Osteoblast (primary cell): ENCODE results near the gene MOCOS. TPM values are rescaled to one million over a fixed set of nuclear protein-coding genes. Genes with fewer than 3 reads are reported as not detected.

ENCODE experiments used
- DNase-seq: peaks from one replicate; pipeline ENCODE4 v3.0.0; 2011; ENCODE audit warnings: low spot score, mixed read lengths; ENCODE audit not compliant: insufficient read length; ENCODE audit errors: missing footprints
- H2AFZ ChIP-seq: 2 replicates; pipeline ENCODE4 v1.6.0; 2011; ENCODE audit warnings: mild to moderate bottlenecking, low read length
- H3K27ac ChIP-seq: 2 replicates; pipeline ENCODE4 v1.5.1; 2011; ENCODE audit warnings: mild to moderate bottlenecking, low read depth, low read length, moderate library complexity
- H3K27me3 ChIP-seq: 2 replicates; pipeline ENCODE4 v1.6.0; 2012; ENCODE audit warnings: mild to moderate bottlenecking, control low read depth, inconsistent platforms, low read length, moderate library complexity; ENCODE audit not compliant: insufficient read depth
- H3K36me3 ChIP-seq: 2 replicates; pipeline ENCODE4 v1.5.1; 2011; ENCODE audit warnings: mild to moderate bottlenecking, low read length, control low read depth, moderate library complexity; ENCODE audit not compliant: insufficient read depth
- H3K4me1 ChIP-seq: 2 replicates; pipeline ENCODE4 v1.5.1; 2011; ENCODE audit warnings: mild to moderate bottlenecking, low read length, control low read depth, moderate library complexity; ENCODE audit not compliant: insufficient read depth
- H3K4me2 ChIP-seq: 2 replicates; pipeline ENCODE4 v1.6.0; 2011; ENCODE audit warnings: mild to moderate bottlenecking, low read length; ENCODE audit not compliant: insufficient read depth
- H3K4me3 ChIP-seq: fragments of 200-600 bp; sonication (generic); 3 replicates; pipeline ENCODE4 v1.5.1; 2012; ENCODE audit warnings: mild to moderate bottlenecking, low read length, inconsistent platforms; ENCODE audit not compliant: insufficient read depth
- H3K79me2 ChIP-seq: 2 replicates; pipeline ENCODE4 v1.6.0; 2012; ENCODE audit warnings: mild to moderate bottlenecking, low read length, control low read depth, inconsistent platforms; ENCODE audit not compliant: insufficient read depth
- H3K9me3 ChIP-seq: 2 replicates; pipeline ENCODE4 v1.5.1; 2011; ENCODE audit warnings: low read depth, low read length, control low read depth
- H4K20me1 ChIP-seq: 2 replicates; pipeline ENCODE4 v1.6.0; 2012; ENCODE audit warnings: mild to moderate bottlenecking, low read length, control low read depth; ENCODE audit not compliant: insufficient read depth
- total RNA-seq: library from RNA; depleted of rRNA; stranded (reverse); fragments of >200 nt; gene quantifications from 2 replicates; pipeline ENCODE4 v1.2.3, GENCODE V29; 2012
- TF ChIP-seq, protein P1 (sequence below): IDR thresholded peaks from 2 replicates; pipeline ENCODE4 v1.5.1; 2011; ENCODE audit warnings: mild to moderate bottlenecking, low read depth, low read length, moderate library complexity; ENCODE audit errors: extremely low read depth

The MOCOS gene
- total RNA-seq, 1 donor = 19.9 TPM

DNA sequence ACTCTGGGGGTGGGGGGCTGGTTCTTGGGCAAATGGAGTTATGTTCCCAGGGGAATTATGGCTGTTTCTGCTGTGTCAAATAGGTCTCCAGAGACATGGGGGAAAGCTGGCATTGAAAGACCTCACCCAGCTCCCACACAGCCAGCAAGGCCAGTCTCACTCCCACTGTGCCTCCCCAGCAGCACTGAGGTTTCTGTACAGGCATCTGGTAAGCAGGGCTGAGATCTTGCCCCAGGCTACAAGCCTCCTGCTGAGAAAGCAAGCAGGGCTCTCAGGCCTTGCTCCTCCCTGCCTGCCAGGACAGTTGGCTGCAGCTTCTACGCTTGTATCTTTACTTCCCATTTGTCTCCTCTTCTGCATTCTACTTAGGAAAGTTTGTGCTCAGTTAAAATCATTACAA, 59.7 kb downstream of the MOCOS start:
- H2AFZ ChIP-seq = no peak overlapping the region
- H3K4me3 ChIP-seq = no peak overlapping the region
- TF ChIP-seq, protein P1, sequence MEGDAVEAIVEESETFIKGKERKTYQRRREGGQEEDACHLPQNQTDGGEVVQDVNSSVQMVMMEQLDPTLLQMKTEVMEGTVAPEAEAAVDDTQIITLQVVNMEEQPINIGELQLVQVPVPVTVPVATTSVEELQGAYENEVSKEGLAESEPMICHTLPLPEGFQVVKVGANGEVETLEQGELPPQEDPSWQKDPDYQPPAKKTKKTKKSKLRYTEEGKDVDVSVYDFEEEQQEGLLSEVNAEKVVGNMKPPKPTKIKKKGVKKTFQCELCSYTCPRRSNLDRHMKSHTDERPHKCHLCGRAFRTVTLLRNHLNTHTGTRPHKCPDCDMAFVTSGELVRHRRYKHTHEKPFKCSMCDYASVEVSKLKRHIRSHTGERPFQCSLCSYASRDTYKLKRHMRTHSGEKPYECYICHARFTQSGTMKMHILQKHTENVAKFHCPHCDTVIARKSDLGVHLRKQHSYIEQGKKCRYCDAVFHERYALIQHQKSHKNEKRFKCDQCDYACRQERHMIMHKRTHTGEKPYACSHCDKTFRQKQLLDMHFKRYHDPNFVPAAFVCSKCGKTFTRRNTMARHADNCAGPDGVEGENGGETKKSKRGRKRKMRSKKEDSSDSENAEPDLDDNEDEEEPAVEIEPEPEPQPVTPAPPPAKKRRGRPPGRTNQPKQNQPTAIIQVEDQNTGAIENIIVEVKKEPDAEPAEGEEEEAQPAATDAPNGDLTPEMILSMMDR = no peak
- H3K79me2 ChIP-seq = no peaks in the 10 kb centered on the region
- H3K27me3 ChIP-seq = no peaks in the 10 kb centered on the region
- no peak for DNase-seq
- H3K4me2 ChIP-seq = no peak overlapping the region
- H4K20me1 ChIP-seq = no peaks in the 10 kb centered on the region
- H3K27ac ChIP-seq = no peak overlapping the region
- peaks cover 3% of the 10 kb centered on the region for H3K36me3 ChIP-seq
- no peaks in the 10 kb centered on the region for H3K9me3 ChIP-seq
- H3K4me1 ChIP-seq = no peaks in the 10 kb centered on the region

DNA sequence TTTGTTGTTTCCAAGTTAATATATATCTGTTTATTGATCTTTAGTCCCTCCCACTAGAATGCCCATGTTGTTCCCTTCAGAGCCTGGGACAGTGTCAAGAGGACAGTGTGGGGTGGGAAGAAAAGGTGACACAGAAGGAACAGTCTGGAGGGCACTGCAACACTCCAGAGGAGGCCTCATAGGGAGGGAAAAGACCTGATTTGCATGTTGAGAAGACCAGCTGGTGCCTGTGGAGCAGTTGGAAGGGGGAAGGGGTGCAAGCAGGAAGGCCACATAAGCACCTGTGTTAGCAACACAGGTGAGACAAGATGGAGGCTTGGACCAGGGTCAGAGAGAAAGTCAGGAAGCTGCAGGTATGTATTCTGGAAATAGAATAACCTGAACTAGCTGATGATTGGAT, 62.1 kb downstream of the MOCOS start:
- no peaks in the 10 kb centered on the region for H4K20me1 ChIP-seq
- no peak for DNase-seq
- H3K79me2 ChIP-seq = no peaks in the 10 kb centered on the region
- H3K27ac ChIP-seq = no peak overlapping the region
- no peaks in the 10 kb centered on the region for H3K4me1 ChIP-seq
- no peaks in the 10 kb centered on the region for H3K9me3 ChIP-seq
- TF ChIP-seq, protein P1 = no peak
- H3K4me2 ChIP-seq = no peak overlapping the region
- no peaks in the 10 kb centered on the region for H3K27me3 ChIP-seq
- no peak overlapping the region for H2AFZ ChIP-seq
- peaks cover 3% of the 10 kb centered on the region for H3K36me3 ChIP-seq
- no peak overlapping the region for H3K4me3 ChIP-seq

DNA sequence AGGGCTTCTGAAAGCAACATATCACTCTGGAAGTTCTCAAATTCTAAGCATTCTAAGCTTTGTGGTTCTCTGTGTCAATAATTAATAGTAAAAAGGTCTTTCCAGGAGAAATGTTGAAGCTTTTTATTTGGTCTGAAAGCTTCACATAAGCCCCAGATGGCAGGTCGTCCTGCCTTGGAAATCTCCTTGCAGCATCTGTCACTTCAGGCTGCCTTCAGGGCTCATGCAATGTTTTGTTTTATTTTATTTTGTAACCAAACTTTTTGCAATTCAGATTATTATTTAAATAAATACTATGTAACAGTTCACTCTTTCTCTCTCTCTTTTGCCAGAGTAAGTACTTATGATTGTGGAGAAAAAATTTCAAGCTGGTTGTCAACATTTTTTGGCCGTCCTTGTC, 63.5 kb downstream of the MOCOS start:
- Histone ChIP-seq H3K4me2 (no peak overlapping the region), H3K27ac (no peak overlapping the region), H3K27me3 (no peaks in the 10 kb centered on the region), H3K9me3 (no peaks in the 10 kb centered on the region), H4K20me1 (no peaks in the 10 kb centered on the region), H3K4me3 (no peak overlapping the region), H3K36me3 (peaks cover 3% of the 10 kb centered on the region), H2AFZ (no peak overlapping the region), H3K79me2 (no peaks in the 10 kb centered on the region), H3K4me1 (no peaks in the 10 kb centered on the region)
- DNase-seq = no peak
- TF ChIP-seq, protein P1 = no peak

DNA sequence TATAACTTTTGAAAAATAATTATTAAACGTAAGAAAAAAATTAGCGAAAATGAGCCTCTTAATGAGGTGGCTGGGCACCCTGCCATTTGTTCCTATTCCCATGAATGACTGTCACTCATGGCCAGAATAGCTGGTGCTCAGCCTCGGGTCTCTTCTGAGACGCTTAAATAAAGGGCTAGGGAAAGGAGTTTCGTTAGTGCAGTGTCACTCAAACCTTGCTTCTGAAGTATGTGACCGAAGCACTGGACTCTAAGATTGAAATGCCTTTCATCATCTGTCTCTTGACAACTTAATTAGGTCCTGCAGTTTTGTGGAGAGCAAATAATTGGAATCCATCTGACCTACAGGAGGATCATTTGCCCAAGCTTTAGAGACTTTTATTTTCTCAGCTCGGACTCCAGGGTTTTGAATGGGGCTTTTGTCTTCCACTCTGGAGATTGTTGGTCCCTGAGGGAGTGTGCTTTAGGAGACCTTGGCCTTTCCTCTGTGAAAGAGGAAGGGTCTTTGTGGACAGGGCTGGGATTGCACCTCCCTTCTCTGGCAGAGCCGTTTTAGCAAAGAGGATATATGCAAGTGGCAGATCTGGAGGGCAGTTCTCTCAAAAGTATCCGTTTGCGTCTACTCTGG, 67.9 kb downstream of the MOCOS start:
- TF ChIP-seq, protein P1 = no peak
- Histone ChIP-seq H3K4me2 (no peak overlapping the region), H3K79me2 (no peaks in the 10 kb centered on the region), H3K9me3 (no peaks in the 10 kb centered on the region), H3K4me3 (no peak overlapping the region), H2AFZ (no peak overlapping the region), H3K27ac (no peak overlapping the region), H3K27me3 (no peaks in the 10 kb centered on the region), H3K4me1 (no peaks in the 10 kb centered on the region), H4K20me1 (no peaks in the 10 kb centered on the region), H3K36me3 (no peaks in the 10 kb centered on the region)
- DNase-seq = no peak
